ENCODE measurements around the gene LRRC72.

GRCh38 chr7:16529697-16530096, 3.1 kb downstream of the LRRC72 start:
- TF ChIP-seq POLR2A (IDR thresholded peaks at IDR 0.05), result no peak
- TF ChIP-seq, protein P1, sequence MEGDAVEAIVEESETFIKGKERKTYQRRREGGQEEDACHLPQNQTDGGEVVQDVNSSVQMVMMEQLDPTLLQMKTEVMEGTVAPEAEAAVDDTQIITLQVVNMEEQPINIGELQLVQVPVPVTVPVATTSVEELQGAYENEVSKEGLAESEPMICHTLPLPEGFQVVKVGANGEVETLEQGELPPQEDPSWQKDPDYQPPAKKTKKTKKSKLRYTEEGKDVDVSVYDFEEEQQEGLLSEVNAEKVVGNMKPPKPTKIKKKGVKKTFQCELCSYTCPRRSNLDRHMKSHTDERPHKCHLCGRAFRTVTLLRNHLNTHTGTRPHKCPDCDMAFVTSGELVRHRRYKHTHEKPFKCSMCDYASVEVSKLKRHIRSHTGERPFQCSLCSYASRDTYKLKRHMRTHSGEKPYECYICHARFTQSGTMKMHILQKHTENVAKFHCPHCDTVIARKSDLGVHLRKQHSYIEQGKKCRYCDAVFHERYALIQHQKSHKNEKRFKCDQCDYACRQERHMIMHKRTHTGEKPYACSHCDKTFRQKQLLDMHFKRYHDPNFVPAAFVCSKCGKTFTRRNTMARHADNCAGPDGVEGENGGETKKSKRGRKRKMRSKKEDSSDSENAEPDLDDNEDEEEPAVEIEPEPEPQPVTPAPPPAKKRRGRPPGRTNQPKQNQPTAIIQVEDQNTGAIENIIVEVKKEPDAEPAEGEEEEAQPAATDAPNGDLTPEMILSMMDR (IDR thresholded peaks at IDR 0.05), result no peak
